HG03097 (cell line): Measurements from ENCODE around the gene N4BP3.
"Not testable (repeated sequence)": the region's sequence is repeated elsewhere in the genome, so short reads cannot be mapped to it uniquely, and the experiment has no call there.

Source experiments
- ATAC-seq: cut with Tn5 transposase; IDR thresholded peaks from one replicate; pipeline ENCODE4 v1.9.1; 2021; ENCODE audit not compliant: unreplicated experiment, low FRiP score

Gene N4BP3

DNA sequence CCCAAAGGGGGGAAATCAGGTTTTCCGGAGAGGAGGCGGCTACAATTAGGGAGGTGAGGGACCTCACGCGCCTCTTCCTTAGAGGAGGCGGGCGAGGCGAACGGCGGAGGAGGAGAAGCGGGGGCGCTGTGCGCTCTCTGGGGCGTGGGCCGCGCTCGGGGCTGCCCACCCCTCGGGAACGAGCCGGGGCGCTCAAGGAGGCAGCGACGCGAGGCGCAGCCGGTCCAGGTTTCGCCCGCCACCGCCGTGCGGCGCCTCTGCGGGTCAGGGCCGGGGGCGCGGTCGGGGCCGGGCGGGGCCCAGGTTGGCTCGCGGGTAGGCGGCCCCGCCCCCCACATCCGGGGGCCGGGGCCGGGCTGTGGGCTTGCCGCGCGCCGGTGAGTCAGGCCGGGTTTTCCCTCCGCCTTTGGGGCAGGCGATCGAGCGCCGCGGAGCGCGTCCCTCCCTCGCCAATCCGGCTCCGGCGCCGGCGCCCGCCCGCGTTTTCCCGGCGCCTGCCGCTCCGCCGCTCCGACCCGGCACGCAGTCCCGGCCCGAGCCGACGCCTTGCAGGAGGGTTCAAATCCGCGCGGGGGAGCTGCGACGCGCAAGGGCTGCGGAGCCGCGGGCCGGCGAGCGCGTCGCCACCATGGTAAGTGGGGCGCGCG, at the start of gene N4BP3:
TSS of gene N4BP3 (plus strand) at position 392 of the 647 bp plus-strand sequence. CDS start 6,052 bp downstream, outside the sequence.
- peak; percentile 58 for ATAC-seq

GRCh38 chr5:178067755-178068154, 45.6 kb upstream of the N4BP3 start:
- ATAC-seq: no peak

GRCh38 chr5:178068293-178068692, 45.0 kb upstream of the N4BP3 start:
- no peak for ATAC-seq

GRCh38 chr5:178069909-178070308, 43.4 kb upstream of the N4BP3 start:
- no peak for ATAC-seq

DNA sequence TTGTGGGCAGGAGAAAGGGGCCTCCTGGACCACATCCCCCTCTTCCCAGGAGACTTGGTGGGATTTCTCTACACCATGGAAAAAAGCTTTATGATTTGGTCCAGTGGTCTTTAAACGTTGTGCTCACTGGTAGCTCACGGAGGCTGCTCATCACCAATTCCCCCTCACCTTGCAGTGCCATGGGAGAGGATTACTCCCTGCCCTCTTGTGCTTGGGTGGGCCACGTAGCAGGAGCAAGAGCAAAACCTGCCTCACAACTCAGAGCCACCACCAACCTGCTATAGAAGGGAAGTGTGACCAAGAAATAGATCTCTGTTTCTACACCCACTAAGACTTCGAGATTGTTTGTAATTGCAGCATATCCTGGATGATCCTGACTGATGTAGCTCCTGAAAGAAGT, 42.2 kb upstream of the N4BP3 start:
- no peak for ATAC-seq

DNA sequence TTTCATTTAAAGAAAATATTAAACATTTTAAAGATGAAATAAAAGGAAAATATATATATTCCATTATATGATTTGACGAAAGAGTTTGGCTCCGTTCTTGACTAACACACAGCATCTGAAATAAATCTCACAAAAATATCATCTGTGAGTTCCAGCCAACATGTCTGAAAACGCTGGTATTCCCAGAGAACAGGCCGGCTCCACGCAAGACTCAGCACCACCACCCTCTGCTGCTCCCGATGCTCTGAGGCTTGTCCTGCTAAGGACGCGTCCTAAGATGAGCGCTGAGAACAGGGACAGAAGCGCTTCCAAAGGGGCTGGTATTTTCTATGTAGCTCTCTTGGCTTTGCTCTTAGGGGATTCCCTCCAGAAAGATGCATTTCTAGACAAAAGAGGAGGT, 40.6 kb upstream of the N4BP3 start:
- ATAC-seq: no peak

GRCh38 chr5:178074266-178074952, 38.9 kb upstream of the N4BP3 start:
- ATAC-seq: no peak

GRCh38 chr5:178076965-178077364, 36.4 kb upstream of the N4BP3 start:
- ATAC-seq: not testable (repeated sequence)

DNA sequence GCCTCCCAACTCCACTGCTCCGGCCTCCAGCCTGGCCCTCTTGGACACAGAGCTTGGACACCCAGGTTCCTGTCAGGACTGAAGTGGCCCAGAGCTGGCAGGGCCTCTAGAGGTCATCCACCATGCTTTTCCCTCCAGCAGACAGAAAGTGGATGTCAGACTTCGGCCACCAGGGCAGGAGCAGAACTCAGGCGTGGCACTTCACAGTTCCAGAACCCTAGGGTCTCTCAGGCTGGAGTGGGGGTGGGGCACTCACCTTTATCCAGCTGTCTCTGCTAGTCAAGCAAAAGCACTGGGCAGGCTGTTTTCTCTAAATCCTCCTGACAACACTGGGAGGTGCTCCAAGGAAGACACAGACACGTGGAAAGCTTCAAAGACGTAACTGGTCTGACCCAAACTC, 35.6 kb upstream of the N4BP3 start:
- ATAC-seq: no peak

- no peak for ATAC-seq
Observed at GRCh38 chr5:178078197-178079010, 34.9 kb upstream of the N4BP3 start.

DNA sequence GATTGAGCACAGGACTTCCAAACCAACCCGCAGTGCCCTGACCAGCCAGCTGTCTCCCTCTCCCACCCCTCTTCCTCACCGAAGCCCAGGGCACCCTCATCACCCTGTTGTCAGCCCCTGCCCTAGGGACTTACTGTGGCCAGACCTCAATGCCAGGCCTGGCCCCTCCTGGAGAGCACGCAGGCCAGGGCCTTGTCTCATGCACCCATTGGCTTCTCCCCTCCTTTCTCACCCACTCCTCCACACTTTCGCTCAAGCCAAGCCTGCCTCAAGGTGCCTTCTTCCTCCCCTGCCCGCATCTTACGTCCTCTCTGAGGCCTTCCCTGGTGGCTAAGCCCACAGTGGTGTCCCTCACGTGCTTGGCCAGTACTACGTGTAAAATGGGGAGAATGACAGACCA, 33.3 kb upstream of the N4BP3 start:
- ATAC-seq: no peak

- no peak for ATAC-seq
Observed at GRCh38 chr5:178080618-178081410, 32.5 kb upstream of the N4BP3 start.

GRCh38 chr5:178081571-178082243, 31.6 kb upstream of the N4BP3 start:
- no peak for ATAC-seq

DNA sequence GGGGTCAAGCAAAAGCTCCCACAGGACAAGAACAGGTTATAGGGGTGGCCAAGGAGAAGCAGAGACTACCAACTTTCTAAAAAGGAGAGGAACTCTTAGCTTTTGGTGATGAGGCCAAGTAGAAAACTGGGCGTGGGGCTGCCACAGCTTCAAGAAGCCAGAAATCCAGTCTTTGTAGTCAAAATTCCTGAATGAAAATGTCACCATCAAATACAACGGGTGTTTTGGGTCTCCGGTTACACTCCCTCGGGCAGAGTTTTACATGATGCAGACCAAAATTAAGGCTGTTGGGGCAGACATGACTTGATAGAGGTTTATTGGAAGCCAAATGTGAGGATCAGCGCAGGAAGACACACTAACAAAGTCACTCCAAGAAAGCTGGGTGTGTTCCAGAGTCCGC, 29.4 kb upstream of the N4BP3 start:
- no peak for ATAC-seq

DNA sequence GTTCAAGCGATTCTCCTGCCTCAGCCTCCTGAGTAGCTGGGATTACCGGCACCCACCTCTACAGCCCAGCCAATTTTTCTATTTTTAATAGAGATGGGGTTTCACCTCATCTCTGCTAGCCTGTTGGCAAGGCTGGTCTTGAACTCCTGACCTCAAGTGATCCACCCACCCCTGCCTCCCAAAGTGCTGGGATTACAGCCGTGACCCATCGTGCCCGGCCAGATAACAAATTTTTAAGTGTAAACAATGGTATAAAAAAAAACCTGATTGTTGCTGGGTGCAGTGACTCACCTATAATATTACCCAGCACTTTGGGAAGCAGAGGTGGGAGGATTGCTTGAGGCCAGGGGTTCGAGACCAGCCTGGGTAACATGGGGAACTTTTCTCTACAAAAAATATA, 28.0 kb upstream of the N4BP3 start:
- no peak for ATAC-seq

DNA sequence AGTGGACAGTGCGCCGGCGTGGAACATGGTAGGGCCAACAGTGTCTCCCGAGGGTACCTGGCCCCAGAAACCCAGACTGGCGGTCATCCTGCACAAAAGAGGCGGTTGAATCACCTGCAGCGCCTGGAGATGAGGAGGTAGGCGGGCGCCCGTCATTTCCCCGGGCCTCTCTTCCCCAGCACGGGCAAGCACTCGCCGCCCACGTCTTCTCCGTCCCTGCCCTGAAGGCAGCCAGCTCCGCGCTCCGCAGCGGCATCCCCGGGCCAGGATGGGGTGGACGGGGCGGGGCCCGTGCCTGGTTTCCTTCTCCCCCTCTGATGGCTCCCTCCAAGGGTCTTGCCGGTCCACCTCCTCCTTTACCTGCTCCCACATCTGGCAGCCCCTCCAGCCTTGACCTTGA, 27.1 kb upstream of the N4BP3 start:
- no peak for ATAC-seq

GRCh38 chr5:178087199-178087598, 26.1 kb upstream of the N4BP3 start:
- ATAC-seq: not testable (repeated sequence)

- no peak for ATAC-seq
Observed at GRCh38 chr5:178090856-178091255, 22.5 kb upstream of the N4BP3 start.

GRCh38 chr5:178093134-178093533, 20.2 kb upstream of the N4BP3 start:
- no peak for ATAC-seq

DNA sequence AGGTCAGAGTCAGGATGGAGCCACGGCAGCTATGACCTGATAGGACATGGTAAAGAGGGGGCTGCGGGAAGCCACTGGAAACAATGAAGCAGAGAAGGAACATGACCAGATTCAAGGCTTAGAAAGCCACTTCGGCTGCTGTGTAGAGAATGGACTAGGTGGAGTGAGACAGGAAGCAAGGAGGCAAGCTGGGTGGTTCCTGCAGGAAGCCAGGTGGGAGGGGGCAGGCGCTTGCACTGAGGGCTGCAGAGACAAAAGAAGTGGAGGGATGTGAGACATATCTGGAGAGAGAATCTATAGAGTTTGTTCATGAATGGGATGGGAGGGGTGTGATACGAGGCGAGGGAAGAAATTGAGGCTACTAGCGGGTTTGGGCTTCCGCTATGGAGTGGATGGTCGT, 19.0 kb upstream of the N4BP3 start:
- no peak for ATAC-seq
